PC-9 (cell line): ENCODE data around the gene CEP63. TPM values are rescaled to one million over a fixed set of nuclear protein-coding genes. Genes with fewer than 3 reads are reported as not detected.

Experiments used
- BruUV-seq: library from RNA; stranded (reverse); fragments of 400-500 nt; replicated peaks from 2 replicates; lab custom pipeline; 2021; lab: Mats Ljungman, UMichigan
- CTCF ChIA-PET: fragments of 300-600 bp; sonication (Branson Sonifier 250); formaldehyde crosslinking; loops from one replicate; lab custom pipeline; 2022; ENCODE audit warnings: antibody characterized with exemption; lab: Charles Lee
- POLR2A ChIA-PET: fragments of 300-600 bp; sonication (Branson Sonifier 250); formaldehyde crosslinking; loops from one replicate; lab custom pipeline; 2022; ENCODE audit warnings: antibody characterized with exemption; ENCODE audit not compliant: unreplicated experiment; lab: Charles Lee
- DNase-seq, 2 experiments: peaks; one replicate each; pipeline versions ENCODE4 v3.0.0 to v3.0.0-alpha.2; 2015 to 2022; ENCODE audit warnings: mixed read lengths in 1 of 2
- H2AFZ ChIP-seq: fragments of 200-600 bp; sonication (generic); 2 replicates; pipeline ENCODE4 v1.8.1; 2017; ENCODE audit warnings: antibody characterized with exemption
- H3F3A ChIP-seq: fragments of 200-600 bp; sonication (generic); 2 replicates; pipeline ENCODE4 v1.8.1; 2017; ENCODE audit warnings: antibody characterized with exemption, mild to moderate bottlenecking, low read depth; ENCODE audit not compliant: insufficient read depth
- H3K27ac ChIP-seq: fragments of 200-600 bp; sonication (generic); 2 replicates; pipeline ENCODE4 v1.6.1; 2016; ENCODE audit warnings: mixed run types
- H3K27me3 ChIP-seq: fragments of 200-600 bp; sonication (generic); 2 replicates; pipeline ENCODE4 v1.6.1; 2016; ENCODE audit warnings: low read depth, mixed run types; ENCODE audit not compliant: insufficient read depth
- H3K36me3 ChIP-seq: fragments of 200-600 bp; sonication (generic); 2 replicates; pipeline ENCODE4 v1.6.1; 2016; ENCODE audit warnings: low read depth, mixed run types
- H3K4me1 ChIP-seq: fragments of 200-600 bp; sonication (generic); replicated peaks from 2 replicates; pipeline ENCODE4 v1.6.1; 2016; ENCODE audit warnings: mixed run types; ENCODE audit not compliant: insufficient read depth
- H3K4me2 ChIP-seq: fragments of 200-600 bp; sonication (generic); 2 replicates; pipeline ENCODE4 v1.6.1; 2017; ENCODE audit warnings: mixed run types
- H3K4me3 ChIP-seq: fragments of 200-600 bp; sonication (generic); 2 replicates; pipeline ENCODE4 v1.6.1; 2016; ENCODE audit warnings: mixed run types
- H3K79me2 ChIP-seq: fragments of 200-600 bp; sonication (generic); 2 replicates; pipeline ENCODE4 v1.6.1; 2017; ENCODE audit warnings: low read depth, mixed run types
- H3K9me2 ChIP-seq: fragments of 200-600 bp; sonication (generic); 2 replicates; pipeline ENCODE4 v1.8.1; 2017; ENCODE audit warnings: mild to moderate bottlenecking; ENCODE audit not compliant: insufficient read depth
- H3K9me3 ChIP-seq: fragments of 200-600 bp; sonication (generic); 2 replicates; pipeline ENCODE4 v1.8.1; 2016; ENCODE audit warnings: low read depth; ENCODE audit not compliant: insufficient read depth
- H4K20me1 ChIP-seq: fragments of 200-600 bp; sonication (generic); 2 replicates; pipeline ENCODE4 v1.8.1; 2017; ENCODE audit not compliant: insufficient read depth
- CTCF ChIP-seq: fragments of 200-600 bp; sonication (generic); conservative IDR thresholded peaks from 2 replicates; pipeline ENCODE4 v1.6.1; 2017; ENCODE audit warnings: mixed run types, antibody characterized with exemption, mild to moderate bottlenecking, moderate library complexity
- EZH2 ChIP-seq: fragments of 200-600 bp; sonication (generic); IDR thresholded peaks from 2 replicates; pipeline ENCODE4 v1.8.0; 2017; ENCODE audit warnings: antibody characterized with exemption, low read depth
- intact Hi-C: fragments of 100-400 bp; cut with micrococcal nuclease; formaldehyde crosslinking; loops from one replicate; pipeline ENCODE4 v1.10.0; 2022; ENCODE audit not compliant: unreplicated experiment
- total RNA-seq: library from RNA; stranded (reverse); gene quantifications from 2 replicates; pipeline ENCODE4 v1.2.3, GENCODE V29; 2021

The CEP63 gene
- total RNA-seq, 1 experiment from 2014 or later = 31.5 TPM

- no TSS peak for BruUV-seq
- Histone ChIP-seq H3K27me3 (peaks cover 82% of the 10 kb centered on the region), H3F3A (no peaks in the 10 kb centered on the region), H3K4me2 (no peak overlapping the region), H3K9me3 (no peaks in the 10 kb centered on the region), H3K4me3 (no peak overlapping the region), H2AFZ (no peak overlapping the region), H3K9me2 (no peaks in the 10 kb centered on the region), H3K27ac (no peak overlapping the region), H3K4me1 (no peaks in the 10 kb centered on the region), H3K79me2 (no peaks in the 10 kb centered on the region), H4K20me1 (no peaks in the 10 kb centered on the region), H3K36me3 (no peaks in the 10 kb centered on the region)
- ChIA-PET CTCF (no interaction called here), POLR2A (no interaction called here)
- TF ChIP-seq EZH2 (no peak), CTCF (no peak)
- no peak for DNase-seq
- intact Hi-C loops = loop anchor here (5.0 to 10.0 kb wide), 3 partner anchors 74 to 901 kb away; no protein-coding TSS in a partner anchor
Observed at GRCh38 chr3:134603480-134603879, 117.6 kb downstream of the CEP63 start.

GRCh38 chr3:134603956-134604355, 118.1 kb downstream of the CEP63 start:
- no peak overlapping the region for H3K4me2 ChIP-seq
- no peak for TF ChIP-seq CTCF
- no peak for TF ChIP-seq EZH2
- H3K27me3 ChIP-seq = peaks cover 85% of the 10 kb centered on the region
- DNase-seq = no peak
- no peaks in the 10 kb centered on the region for H4K20me1 ChIP-seq
- H3K4me3 ChIP-seq = no peak overlapping the region
- no peaks in the 10 kb centered on the region for H3K9me3 ChIP-seq
- BruUV-seq = no TSS peak
- ChIA-PET POLR2A (no interaction called here), CTCF (no interaction called here)
- no peaks in the 10 kb centered on the region for H3K4me1 ChIP-seq
- no peaks in the 10 kb centered on the region for H3K9me2 ChIP-seq
- intact Hi-C loops = loop anchor here (5.0 to 10.0 kb wide), 3 partner anchors 73 to 901 kb away; no protein-coding TSS in a partner anchor
- H3F3A ChIP-seq = no peaks in the 10 kb centered on the region
- H3K79me2 ChIP-seq = no peaks in the 10 kb centered on the region
- H3K36me3 ChIP-seq = no peaks in the 10 kb centered on the region
- no peak overlapping the region for H2AFZ ChIP-seq
- no peak overlapping the region for H3K27ac ChIP-seq

GRCh38 chr3:134605556-134605955, 119.7 kb downstream of the CEP63 start:
- POLR2A ChIA-PET = no interaction called here
- Histone ChIP-seq H3K9me2 (no peaks in the 10 kb centered on the region), H3K9me3 (no peaks in the 10 kb centered on the region), H3F3A (no peaks in the 10 kb centered on the region), H3K4me2 (no peak overlapping the region), H3K36me3 (no peaks in the 10 kb centered on the region), H3K27me3 (peaks cover 90% of the 10 kb centered on the region), H3K27ac (no peak overlapping the region), H3K79me2 (no peaks in the 10 kb centered on the region), H3K4me3 (no peak overlapping the region), H2AFZ (no peak overlapping the region), H3K4me1 (no peaks in the 10 kb centered on the region), H4K20me1 (no peaks in the 10 kb centered on the region)
- TF ChIP-seq EZH2 = no peak
- no peak for TF ChIP-seq CTCF
- CTCF ChIA-PET = no interaction called here
- no peak for DNase-seq
- no TSS peak for BruUV-seq
- intact Hi-C loops = loop anchor here (10.0 kb wide), 2 partner anchors 149 to 899 kb away; no protein-coding TSS in a partner anchor
